ENCODE data around the gene GFER.

The GFER gene

GRCh38 chr16:2019518-2019920 lies 35.5 kb downstream of the GFER start, which contains the start of gene NPW:
Gene NPW, plus strand, starts transcription at chr16:2019785.
- no peak within 1 kb of the TSS for H3K4me3 ChIP-seq (ENCODE audit: control insufficient read depth, low read depth, low read length)
- DNase-seq (ENCODE audit: low read depth) = no peak
- TF ChIP-seq CTCF (IDR thresholded peaks at IDR 0.05; ENCODE audit: control insufficient read depth, insufficient read depth, low read depth, low read length, missing control alignments) = no peak

GRCh38 chr16:2019921-2020831 lies 36.2 kb downstream of the GFER start:
- no peak for DNase-seq (ENCODE audit: low read depth)
- TF ChIP-seq CTCF (IDR thresholded peaks at IDR 0.05; ENCODE audit: control insufficient read depth, insufficient read depth, low read depth, low read length, missing control alignments) = no peak
- H3K4me3 ChIP-seq (ENCODE audit: control insufficient read depth, low read depth, low read length) = no peak overlapping the region

- TF ChIP-seq CTCF (IDR thresholded peaks at IDR 0.05; ENCODE audit: control insufficient read depth, insufficient read depth, low read depth, low read length, missing control alignments) = no peak
- H3K4me3 ChIP-seq (ENCODE audit: control insufficient read depth, low read depth, low read length) = peak overlapping the region; percentile 29
- no peak for DNase-seq (ENCODE audit: low read depth)
Measured at GRCh38 chr16:2022723-2023091, 38.7 kb downstream of the GFER start.

- H3K4me3 ChIP-seq (ENCODE audit: control insufficient read depth, low read depth, low read length) = peak overlapping the region; percentile 29
- no peak for DNase-seq (ENCODE audit: low read depth)
- peak; percentile 93 for TF ChIP-seq CTCF (IDR thresholded peaks at IDR 0.05; ENCODE audit: control insufficient read depth, insufficient read depth, low read depth, low read length, missing control alignments)
Measured at GRCh38 chr16:2023092-2024031, 39.4 kb downstream of the GFER start.

GRCh38 chr16:2024032-2024420 lies 40.0 kb downstream of the GFER start:
- no peak for TF ChIP-seq CTCF (IDR thresholded peaks at IDR 0.05; ENCODE audit: control insufficient read depth, insufficient read depth, low read depth, low read length, missing control alignments)
- no peak overlapping the region for H3K4me3 ChIP-seq (ENCODE audit: control insufficient read depth, low read depth, low read length)
- no peak for DNase-seq (ENCODE audit: low read depth)

- no peak overlapping the region for H3K4me3 ChIP-seq (ENCODE audit: control insufficient read depth, low read depth, low read length)
- no peak for TF ChIP-seq CTCF (IDR thresholded peaks at IDR 0.05; ENCODE audit: control insufficient read depth, insufficient read depth, low read depth, low read length, missing control alignments)
- no peak for DNase-seq (ENCODE audit: low read depth)
Measured at GRCh38 chr16:2025251-2025650, 41.3 kb downstream of the GFER start.
